HG03103 (cell line): ENCODE measurements around the gene BRD4.
"Not testable (repeated sequence)": the region's sequence is repeated elsewhere in the genome, so short reads cannot be mapped to it uniquely, and the experiment has no call there.

ENCODE experiments used
- ATAC-seq: cut with Tn5 transposase; IDR thresholded peaks from one replicate; pipeline ENCODE4 v1.9.1; 2021; ENCODE audit warnings: low read depth; ENCODE audit not compliant: unreplicated experiment

BRD4 gene

DNA sequence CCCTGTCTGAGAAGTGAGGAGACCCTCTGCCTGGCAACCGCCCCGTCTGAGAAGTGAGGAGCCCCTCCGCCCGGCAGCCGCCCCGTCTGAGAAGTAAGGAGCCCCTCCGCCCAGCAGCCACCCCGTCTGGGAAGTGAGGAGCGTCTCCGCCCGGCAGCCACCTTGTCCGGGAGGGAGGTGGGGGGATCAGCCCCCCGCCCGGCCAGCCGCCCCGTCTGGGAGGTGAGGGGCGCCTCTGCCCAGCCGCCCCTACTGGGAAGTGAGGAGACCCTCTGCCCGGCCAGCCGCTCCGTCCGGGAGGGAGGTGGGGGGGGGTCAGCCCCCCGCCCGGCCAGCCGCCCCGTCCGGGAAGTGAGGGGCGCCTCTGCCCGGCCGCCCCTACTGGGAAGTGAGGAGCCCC, 30.7 kb upstream of the BRD4 start:
- not testable (repeated sequence) for ATAC-seq

DNA sequence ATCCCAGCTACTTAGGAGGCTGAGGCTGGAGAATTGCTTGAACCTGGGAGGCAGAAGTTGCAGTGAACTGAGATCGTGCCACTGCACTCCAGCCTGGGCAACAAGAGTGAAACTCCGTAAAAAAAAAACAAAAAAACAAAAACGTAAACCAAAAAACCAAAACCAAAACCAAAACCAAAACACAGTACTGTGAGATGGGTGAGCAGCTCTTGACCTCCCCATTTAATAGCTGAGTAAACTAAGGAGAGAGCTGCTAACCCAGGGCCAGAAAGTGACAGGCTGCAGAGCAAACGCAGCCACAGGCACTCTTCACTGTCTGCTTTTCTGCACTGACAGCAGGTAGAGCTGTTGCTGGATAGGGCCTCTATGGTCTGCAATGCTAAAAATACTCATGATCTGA, 27.7 kb upstream of the BRD4 start:
- ATAC-seq: not testable (repeated sequence)

DNA sequence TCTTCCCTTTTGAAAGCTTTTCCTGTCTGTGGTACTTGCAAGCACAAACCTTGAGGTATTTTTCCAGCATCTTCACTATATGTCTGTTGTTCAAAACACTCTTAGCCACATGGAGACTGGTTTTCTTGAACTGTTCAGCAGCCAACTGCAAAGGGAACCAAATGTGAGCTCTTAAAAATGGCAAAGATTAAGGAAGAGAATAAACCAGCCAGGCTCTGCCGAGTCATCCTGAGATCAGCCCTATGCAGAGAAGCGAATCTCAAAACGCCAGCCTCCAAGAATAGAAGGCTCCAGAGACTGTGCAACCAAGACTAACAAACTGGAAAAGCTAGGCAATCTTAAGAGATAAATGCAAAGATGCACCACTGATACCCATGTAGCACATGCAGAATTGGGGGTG, 26.6 kb upstream of the BRD4 start:
- ATAC-seq: no peak

DNA sequence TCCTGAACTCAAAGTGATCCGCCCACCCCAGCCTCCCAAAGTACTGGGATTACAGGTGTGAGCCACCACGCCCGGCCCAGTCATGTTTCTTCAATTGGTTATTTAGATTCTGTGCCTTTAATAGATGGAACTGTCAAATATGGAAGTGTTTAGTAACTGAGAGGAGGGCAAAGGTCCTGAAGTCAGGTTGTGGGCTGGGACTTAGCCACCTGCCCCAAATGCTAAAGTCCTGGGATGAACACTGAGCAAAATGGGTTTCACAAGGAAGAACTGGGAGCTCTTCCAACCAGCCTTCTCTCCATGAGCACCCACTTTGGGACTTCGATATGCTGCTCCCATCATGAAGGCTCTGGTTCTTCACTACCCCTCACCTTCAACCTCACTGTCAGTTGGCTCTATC, 25.6 kb upstream of the BRD4 start:
- no peak for ATAC-seq

GRCh38 chr19:15354566-15355296, 22.4 kb upstream of the BRD4 start:
- ATAC-seq: no peak

DNA sequence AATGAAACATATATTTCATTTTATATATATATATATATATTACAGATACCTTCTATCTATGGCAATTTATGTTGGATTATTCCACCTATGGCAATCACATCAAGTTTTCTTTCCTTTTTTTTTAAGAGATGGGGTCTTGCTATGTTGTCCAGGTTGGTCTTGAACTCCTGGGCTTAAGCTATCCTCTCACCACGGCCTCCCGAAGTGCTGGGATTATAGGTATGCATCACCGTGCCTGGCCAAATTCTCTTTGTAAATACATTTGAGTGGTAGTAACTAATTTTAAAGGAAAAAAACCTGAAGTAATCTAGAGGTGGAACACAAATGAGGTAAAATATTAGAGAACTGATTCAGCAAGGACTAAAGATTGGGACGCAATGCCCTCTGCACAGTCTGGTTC, 21.6 kb upstream of the BRD4 start:
- no peak for ATAC-seq

DNA sequence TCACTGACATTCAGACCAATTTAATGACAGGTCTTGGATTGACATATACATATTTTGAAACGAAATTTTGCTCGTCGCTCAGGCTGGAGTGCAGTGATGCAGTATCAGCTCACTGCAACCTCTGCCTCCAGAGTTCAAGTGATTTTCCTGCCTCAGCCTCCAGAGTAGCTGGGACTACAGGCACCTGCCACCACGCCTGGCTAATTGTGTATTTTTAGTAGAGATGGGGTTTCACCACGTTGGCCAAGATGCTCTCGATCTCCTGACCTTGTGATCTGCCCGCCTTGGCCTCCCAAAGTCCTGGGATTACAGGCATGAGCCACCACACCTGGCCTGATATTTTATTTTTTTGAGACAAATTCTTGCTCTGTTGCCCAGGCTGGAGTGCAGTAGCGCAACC, 20.2 kb upstream of the BRD4 start:
- not testable (repeated sequence) for ATAC-seq

DNA sequence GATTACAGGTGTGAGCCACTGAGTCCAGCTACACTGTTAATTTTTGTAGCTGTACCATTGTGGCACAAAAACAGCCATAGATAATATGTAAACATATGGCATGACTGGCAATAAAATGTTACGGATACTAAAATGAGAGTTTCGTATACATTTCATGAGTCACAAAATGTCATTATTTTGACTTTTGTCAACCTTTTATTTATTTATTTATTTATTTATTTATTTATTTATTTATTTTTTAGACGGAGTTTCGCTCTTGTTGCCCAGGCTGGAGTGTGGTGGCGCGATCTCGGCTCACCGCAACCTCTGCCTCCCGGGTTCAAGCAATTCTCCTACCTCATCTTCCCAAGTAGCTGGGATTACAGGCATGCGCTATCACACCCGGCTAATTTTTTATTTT, 9.0 kb upstream of the BRD4 start:
- ATAC-seq: not testable (repeated sequence)

GRCh38 chr19:15340086-15340485, 7.7 kb upstream of the BRD4 start:
- ATAC-seq: no peak

DNA sequence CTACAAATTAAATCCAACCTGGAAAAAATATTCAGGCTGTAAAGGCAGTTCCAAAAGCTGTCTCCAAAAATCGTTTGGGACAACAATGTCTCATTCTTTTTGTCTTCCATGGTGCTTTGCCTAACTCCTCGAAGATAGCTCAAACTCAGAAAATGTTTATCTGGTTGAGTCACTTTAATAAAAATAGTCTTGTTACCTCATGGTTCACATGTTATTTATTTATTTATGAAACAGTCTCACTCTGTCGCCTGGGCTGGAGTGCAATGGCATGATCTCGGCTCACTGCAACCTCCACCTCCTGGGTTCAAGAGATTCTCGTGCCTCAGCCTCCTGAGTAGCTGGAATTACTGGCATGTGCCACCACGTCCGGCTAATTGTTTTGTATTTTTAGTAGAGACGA, 4.9 kb upstream of the BRD4 start:
- no peak for ATAC-seq

DNA sequence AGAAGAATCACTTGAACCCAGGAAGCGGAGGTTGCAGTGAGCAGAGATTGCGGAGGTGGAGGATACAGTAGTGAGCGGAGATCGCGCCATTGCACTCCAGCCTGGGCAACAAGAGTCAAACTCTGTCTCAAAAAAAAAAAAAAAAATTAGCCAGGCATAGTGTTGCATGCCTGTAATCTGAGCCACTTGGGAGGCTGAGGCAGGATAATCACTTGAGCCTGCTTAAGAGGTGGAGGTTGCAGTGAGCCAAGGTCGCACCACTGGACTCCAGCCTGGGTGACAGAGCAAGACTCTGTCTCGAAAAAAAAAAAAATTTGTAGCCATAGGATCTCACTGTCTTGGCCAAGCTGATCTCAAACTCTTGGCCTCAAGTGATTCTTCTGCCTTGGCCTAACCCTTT, 3.7 kb upstream of the BRD4 start:
- not testable (repeated sequence) for ATAC-seq

DNA sequence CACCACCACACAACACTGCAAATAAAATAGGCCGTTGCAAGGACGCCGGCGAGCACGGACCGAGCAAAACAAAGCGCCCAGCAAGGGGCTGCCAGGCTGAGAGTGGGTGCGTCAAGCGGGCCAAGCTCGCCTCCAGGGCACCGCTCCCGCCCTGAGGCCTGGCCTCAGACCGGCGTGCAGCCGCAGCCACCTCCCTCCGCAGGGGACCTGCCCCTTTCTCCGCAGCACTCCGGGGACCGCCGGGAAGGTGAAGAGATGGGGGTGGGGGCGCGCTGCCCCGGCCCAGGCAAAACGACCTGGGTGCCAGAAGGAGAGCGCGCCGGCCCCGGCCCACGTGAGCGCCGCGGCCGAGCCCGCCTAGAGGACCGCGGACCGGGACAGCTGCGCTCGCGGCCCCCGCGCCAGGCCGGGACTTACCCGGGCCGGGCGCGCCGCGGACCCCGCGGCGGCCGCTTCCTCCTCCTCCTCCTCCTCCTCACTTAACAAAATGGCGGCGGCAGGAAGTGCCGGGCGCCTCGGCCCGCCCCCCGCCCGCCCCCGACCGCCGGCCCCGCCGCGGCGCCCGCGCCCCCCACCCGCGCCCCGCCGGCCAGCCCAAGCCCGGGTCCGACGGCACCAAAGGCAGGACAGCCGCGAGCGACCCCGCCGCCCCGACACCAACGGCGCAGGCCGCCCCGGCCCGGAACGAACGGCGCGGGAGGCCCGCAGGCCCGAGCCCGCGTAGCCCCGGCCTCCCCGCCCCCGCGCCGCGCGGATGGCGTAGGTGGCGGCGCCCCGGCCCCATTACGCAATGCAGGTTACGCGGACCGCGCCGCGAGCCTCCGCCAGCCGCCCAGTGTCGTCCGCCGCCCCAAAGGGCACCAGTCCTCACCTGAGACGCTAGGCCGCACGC, 674 bp downstream of the BRD4 start:
- ATAC-seq: no peak

GRCh38 chr19:15330801-15331418, 1.4 kb downstream of the BRD4 start:
- ATAC-seq: no peak

GRCh38 chr19:15328312-15328711, 4.0 kb downstream of the BRD4 start:
- no peak for ATAC-seq

DNA sequence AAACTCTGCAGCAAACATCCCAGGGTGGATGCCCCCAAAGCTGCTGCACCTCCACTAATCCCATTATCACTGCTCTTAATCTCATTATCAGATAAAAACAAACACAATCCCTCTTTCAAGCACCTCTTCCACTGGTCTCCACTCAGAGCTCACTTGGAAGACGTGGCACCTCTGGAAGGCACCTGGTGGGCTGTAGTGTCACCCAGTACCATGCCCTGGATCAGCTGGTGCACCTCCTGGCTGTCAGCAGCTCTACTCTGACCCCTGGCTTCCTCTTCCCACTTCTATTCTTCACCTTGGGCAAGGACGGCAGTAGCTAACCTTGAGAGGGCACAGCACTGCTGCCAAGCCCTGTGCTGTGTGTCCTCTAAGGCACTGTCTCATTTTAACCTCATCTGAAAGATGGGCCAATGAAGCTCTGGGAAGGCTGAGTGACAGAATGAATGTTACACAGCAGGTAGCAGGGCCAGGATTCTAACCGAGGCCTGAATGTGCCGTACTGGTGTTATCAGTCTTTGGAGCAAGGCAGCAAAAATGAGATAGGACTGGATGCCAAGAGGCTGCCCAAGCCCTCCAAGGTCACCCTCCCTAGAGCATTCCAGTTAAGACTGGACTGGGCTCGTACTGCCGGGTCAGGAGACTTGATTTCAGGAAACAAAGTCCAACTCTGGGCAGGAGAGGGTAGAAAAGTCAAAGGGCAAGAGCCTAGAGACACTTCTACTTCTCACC, 7.4 kb downstream of the BRD4 start:
- ATAC-seq: no peak

- no peak for ATAC-seq
These were observed 8.7 kb downstream of the BRD4 start for GRCh38 chr19:15323496-15324235.

- no peak for ATAC-seq
These were observed 10.6 kb downstream of the BRD4 start for GRCh38 chr19:15321739-15322138.

DNA sequence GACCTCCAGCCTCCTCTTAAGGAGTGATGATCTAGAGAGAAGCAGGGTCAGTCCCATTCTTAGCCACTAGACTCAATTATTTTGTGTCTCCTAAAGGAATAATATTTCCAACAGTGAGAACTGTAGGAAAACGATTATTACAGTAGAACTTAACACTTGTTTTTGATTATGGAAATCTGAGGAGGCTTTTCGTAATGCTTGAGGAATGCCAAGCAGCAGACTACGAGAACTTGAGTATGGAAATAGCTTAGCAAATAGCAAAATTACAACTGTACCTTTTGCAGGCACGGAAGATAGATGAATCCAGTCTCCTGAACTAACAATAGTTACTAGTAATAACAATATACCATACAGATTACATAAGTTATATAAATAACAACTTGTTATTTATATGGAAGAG, 12.2 kb downstream of the BRD4 start:
- no peak for ATAC-seq

DNA sequence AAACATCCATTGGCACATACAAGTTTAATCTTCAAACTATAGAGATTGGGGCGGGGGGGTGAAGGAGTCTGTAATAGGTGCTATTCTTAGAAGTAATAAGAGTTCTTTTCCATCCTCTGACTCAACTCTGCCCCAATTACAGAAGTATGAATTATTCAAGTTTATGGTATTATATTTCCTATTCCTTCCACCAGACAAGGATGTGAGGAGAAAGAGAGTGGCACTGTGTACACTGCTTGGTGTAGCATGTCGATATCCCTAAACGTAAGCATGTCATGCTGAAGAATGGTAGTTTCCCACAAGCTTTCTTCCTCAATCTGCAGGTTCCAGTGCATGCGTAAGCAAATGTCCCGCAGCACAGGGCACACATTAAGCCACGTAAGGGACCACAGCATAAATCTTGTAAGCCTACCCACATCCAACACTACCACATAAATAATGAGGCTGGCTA, 14.1 kb downstream of the BRD4 start:
- ATAC-seq: no peak
